SK-N-MC (cell line): ENCODE results near the gene RHBDF2.
A peak's percentile ranks its signal among the peaks of the same experiment; 100 is the strongest.

Experiments used
- DNase-seq: peaks from one replicate; pipeline ENCODE4 v3.0.0-alpha.2; 2011; ENCODE audit warnings: low read depth, low spot score
- H3K27ac ChIP-seq: fragments of 200-600 bp; sonication (generic); 2 replicates; pipeline ENCODE4 v1.5.1; 2016; ENCODE audit warnings: mixed run types
- H3K36me3 ChIP-seq: fragments of 200-600 bp; sonication (generic); 2 replicates; pipeline ENCODE4 v1.6.1; 2017; ENCODE audit warnings: antibody characterized with exemption, low read length, mixed read lengths; ENCODE audit not compliant: insufficient read depth
- H3K4me3 ChIP-seq: fragments of 200-600 bp; sonication (generic); 2 replicates; pipeline ENCODE4 v1.5.1; 2016
- H3K9ac ChIP-seq: fragments of 200-600 bp; sonication (generic); 2 replicates; pipeline ENCODE4 v1.8.0; 2017; ENCODE audit warnings: mixed run types, mixed read lengths; ENCODE audit not compliant: insufficient read length
- H3K9me3 ChIP-seq: fragments of 200-600 bp; sonication (generic); 2 replicates; pipeline ENCODE4 v1.6.1; 2017; ENCODE audit warnings: low read depth, mild to moderate bottlenecking, antibody characterized with exemption, low read length, moderate library complexity, mixed read lengths
- EZH2 ChIP-seq: fragments of 200-600 bp; sonication (generic); IDR thresholded peaks from one replicate; pipeline ENCODE4 v1.6.1; 2017; ENCODE audit warnings: antibody characterized with exemption
- FOXP2 ChIP-seq: optimal IDR thresholded peaks from 2 replicates; pipeline ENCODE3; 2011; ENCODE audit warnings: mild to moderate bottlenecking, moderate library complexity; ENCODE audit not compliant: insufficient read depth; ENCODE audit errors: extremely low read length, control extremely low read depth
- POLR2AphosphoS5 ChIP-seq: IDR thresholded peaks from 2 replicates; pipeline ENCODE4 v1.6.1; 2012; ENCODE audit warnings: mild to moderate bottlenecking, low read depth, low read length, borderline replicate concordance

The RHBDF2 gene

DNA sequence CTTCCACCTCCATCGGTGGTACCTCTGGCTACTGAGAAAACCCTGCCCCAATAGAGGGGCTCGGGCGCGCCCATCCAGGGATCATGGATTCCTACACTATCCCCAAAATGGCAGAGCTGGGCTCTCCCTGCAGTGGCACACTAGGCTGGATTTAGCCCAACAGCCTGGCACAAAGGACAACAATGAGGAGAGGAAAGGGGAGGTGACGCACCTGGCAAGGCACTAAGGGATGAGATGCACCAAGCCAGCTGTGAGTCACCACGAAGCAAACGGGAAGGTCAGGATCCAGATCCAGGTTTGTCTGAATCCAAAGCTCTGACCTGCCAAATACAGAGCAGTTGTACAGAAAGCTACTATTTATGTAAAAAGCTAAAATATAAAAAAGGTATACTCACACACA, 66.4 kb downstream of the RHBDF2 start:
- DNase-seq: no peak
- Histone ChIP-seq H3K9ac (no peak overlapping the region), H3K36me3 (no peaks in the 10 kb centered on the region), H3K4me3 (no peak overlapping the region), H3K27ac (no peak overlapping the region), H3K9me3 (no peaks in the 10 kb centered on the region)
- no peak for TF ChIP-seq POLR2AphosphoS5
- no peak for TF ChIP-seq EZH2
- TF ChIP-seq FOXP2: no peak

DNA sequence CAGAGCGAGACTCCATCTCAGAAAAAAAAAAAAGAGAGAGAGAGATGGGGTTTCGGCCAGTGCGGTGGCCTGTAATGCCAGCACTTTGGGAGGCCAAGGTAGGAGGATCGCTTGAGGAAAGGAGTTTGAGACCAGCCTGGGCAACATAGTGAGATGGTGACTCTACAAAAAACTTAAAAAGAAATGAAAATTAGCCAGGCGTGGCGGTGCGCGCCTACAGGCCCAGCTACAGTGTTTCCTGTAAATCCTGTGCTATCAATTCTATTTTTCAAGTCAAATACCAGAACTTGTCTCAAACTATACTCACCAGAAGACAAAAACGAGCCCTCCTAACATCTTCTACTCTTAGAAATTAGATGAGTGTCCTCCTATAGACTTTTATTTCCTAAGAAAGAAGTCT, 67.5 kb downstream of the RHBDF2 start:
- TF ChIP-seq FOXP2: no peak
- TF ChIP-seq POLR2AphosphoS5: no peak
- TF ChIP-seq EZH2: no peak
- Histone ChIP-seq H3K9ac (no peak overlapping the region), H3K36me3 (no peaks in the 10 kb centered on the region), H3K27ac (no peak overlapping the region), H3K4me3 (no peak overlapping the region), H3K9me3 (no peaks in the 10 kb centered on the region)
- DNase-seq: no peak

DNA sequence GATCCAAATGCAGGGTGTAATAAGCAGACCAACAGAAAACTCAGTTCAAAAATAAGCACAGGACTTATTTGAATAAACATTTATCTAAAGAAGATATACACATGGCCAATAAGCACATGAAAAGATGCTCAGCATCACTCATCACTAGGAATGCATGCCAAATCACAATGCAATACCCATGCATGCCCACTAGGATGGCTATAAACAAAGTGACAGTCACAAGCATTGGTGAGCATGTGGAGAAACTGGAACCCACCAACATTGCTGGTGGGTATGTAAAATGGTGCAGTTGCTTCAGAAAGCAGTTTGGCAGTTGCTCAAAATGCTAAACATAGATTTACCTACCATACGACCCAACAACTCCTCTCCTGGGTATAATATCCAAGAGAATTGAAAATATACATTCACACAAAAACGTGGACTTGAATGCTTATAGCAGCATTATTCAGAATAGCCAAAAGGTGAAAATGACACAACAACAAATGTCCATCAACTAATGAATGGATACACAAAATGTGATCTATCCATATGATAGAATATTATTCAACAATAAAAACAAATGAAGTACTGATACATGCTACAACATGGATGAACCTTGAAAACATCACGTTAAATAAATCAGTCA, 68.4 kb downstream of the RHBDF2 start:
- TF ChIP-seq FOXP2 (no peak), POLR2AphosphoS5 (no peak), EZH2 (no peak)
- no peak overlapping the region for H3K4me3 ChIP-seq
- no peak overlapping the region for H3K27ac ChIP-seq
- no peak overlapping the region for H3K9ac ChIP-seq
- no peaks in the 10 kb centered on the region for H3K36me3 ChIP-seq
- DNase-seq: no peak
- H3K9me3 ChIP-seq: no peaks in the 10 kb centered on the region

DNA sequence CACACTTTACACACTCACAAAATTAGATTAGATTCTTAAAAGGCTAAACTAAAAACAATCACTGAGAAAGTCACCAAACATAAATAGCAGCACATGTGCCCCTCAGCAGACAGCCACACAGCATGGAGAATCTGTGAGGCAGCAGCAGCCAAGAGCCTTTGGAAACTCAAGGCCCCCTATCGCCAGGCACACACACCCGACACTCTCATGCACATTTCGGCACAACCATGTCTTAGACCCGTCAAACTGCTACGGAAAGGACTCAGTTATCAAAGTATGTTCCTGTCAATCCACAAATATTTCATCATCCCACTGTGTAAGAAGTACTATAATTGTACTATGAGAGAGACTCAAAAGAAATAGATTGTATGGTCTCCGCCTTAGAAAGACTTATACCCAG, 69.2 kb downstream of the RHBDF2 start:
- Histone ChIP-seq H3K9me3 (no peaks in the 10 kb centered on the region), H3K36me3 (no peaks in the 10 kb centered on the region), H3K27ac (no peak overlapping the region), H3K9ac (no peak overlapping the region), H3K4me3 (no peak overlapping the region)
- no peak for DNase-seq
- TF ChIP-seq EZH2: no peak
- TF ChIP-seq POLR2AphosphoS5: no peak
- no peak for TF ChIP-seq FOXP2

DNA sequence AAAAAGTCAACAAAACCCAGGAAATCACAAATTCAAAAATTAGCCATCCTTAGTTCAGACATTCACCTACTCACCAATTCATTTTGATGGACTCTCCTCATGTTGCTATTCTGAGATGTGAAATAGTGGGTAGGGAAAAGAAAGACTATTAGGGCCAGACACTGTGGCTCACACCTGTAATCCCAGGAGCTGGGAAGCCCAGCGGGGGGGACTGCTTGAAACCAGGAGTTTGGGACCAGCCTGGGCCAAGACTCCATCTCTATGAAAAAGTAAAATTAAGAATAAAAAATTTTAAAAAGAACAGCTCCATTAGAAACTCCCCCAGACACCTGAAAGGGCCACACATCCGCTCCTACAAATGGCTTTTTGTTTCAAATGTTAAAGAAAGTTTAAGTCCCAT, 69.7 kb downstream of the RHBDF2 start:
- Histone ChIP-seq H3K27ac (no peak overlapping the region), H3K9ac (no peak overlapping the region), H3K36me3 (no peaks in the 10 kb centered on the region), H3K9me3 (no peaks in the 10 kb centered on the region), H3K4me3 (no peak overlapping the region)
- no peak for DNase-seq
- TF ChIP-seq EZH2 (no peak), FOXP2 (no peak), POLR2AphosphoS5 (no peak)

DNA sequence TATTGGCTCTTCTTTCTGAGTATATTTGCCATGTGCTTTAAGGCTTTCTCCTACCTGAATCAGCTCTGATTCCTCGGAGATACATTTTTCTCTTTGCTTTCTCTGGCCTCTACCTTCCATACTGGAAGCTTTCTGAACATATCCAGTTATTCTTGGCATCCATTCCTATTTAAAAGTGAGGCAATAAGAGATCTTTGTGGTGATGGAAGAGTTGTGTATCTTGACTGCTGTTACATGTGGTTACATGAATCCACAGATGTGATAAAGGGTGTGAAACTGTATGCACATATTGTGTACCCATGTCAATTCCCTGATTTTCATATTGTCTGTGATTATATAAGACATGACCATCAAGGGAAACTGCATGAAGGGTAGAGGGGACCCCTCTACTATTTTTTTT, 72.7 kb downstream of the RHBDF2 start:
- TF ChIP-seq EZH2 (no peak), POLR2AphosphoS5 (no peak), FOXP2 (no peak)
- Histone ChIP-seq H3K36me3 (no peaks in the 10 kb centered on the region), H3K27ac (no peak overlapping the region), H3K4me3 (no peak overlapping the region), H3K9me3 (no peaks in the 10 kb centered on the region), H3K9ac (no peak overlapping the region)
- DNase-seq: no peak

DNA sequence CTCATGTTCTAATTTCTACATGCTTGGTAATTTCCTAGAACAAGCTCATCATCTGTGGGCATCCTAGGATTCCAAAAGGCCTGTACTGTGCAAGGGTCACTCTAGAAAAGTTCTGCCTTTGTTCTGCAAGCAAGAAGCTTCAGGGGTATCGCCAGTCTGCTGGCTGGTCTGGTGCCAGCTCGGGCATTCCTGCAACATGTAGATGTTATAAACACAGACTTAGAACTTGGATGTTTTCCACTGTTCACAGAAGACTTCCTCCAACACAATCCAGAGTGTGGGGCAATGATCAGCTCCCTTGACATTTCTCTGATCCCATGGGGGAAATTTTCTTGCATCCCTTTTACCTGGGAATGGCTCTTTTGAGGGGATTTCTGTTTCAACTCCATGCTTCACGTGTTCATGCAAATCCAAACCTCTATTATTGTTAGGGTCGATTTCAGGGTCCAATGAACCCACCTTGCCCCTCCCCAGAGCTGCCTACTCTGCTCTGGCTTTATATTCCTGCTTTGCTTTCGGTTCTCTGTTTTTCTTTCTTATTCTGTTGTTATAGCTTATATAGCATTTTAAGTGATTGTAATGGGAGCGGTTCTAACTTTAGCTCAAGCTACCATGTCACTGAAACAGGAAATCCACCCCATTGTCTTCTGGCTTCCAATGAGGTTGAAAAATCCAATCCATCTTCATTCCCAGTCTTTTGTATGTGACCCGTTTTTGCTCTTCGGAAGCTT, 73.6 kb downstream of the RHBDF2 start:
- Histone ChIP-seq H3K4me3 (no peak overlapping the region), H3K27ac (0 out of 2 replicates have a peak overlapping the region, but pooled peaks have one; percentile 3), H3K36me3 (no peaks in the 10 kb centered on the region), H3K9me3 (no peaks in the 10 kb centered on the region), H3K9ac (no peak overlapping the region)
- TF ChIP-seq POLR2AphosphoS5 (no peak), EZH2 (no peak), FOXP2 (no peak)
- no peak for DNase-seq

DNA sequence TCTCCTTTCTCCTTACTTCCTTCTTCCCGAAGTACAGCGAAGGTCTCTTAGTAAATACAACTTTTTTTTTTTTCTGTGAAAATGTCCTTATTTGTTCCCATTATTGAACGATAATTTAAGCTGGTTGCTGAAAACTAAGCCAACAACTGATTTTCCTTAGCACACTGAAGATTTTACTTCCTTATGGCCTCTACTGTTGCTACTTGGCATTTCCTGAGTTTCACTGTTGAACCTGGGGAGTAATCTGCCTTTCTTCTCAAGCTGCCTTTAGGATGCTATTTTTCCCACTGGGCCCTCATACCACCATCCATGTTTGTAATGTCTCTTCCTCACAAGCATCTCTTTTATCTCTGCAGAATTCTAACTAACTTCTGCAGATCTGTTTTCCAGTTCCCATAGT, 74.4 kb downstream of the RHBDF2 start:
- no peaks in the 10 kb centered on the region for H3K9me3 ChIP-seq
- H3K27ac ChIP-seq: no peak overlapping the region
- DNase-seq: no peak
- H3K9ac ChIP-seq: no peak overlapping the region
- no peak for TF ChIP-seq POLR2AphosphoS5
- no peak for TF ChIP-seq FOXP2
- TF ChIP-seq EZH2: no peak
- no peaks in the 10 kb centered on the region for H3K36me3 ChIP-seq
- H3K4me3 ChIP-seq: no peak overlapping the region
